ENCODE measurements around the gene CRISP1. TPM values are rescaled to one million over a fixed set of nuclear protein-coding genes. Genes with fewer than 3 reads are reported as not detected.

The CRISP1 gene
- total and polyA plus RNA-seq, 2 donors (not counting 3 experiments of a cell fraction or from before 2014, with no cell fraction given): not detected

- CTCF ChIA-PET: no interaction called here
Observed at GRCh38 chr6:49890988-49891387, 24.7 kb upstream of the CRISP1 start.

More at GRCh38 chr6:49890988-49891387, 24.7 kb upstream of the CRISP1 start:
- Histone ChIP-seq H3K79me2 (ENCODE audit: control insufficient read depth, insufficient read depth, low read length) (no peaks in the 10 kb centered on the region), H2AFZ (ENCODE audit: low read depth, low read length) (no peak overlapping the region), H3K27ac (ENCODE audit: insufficient read depth, low read depth, low read length) (no peak overlapping the region), H3K4me2 (ENCODE audit: insufficient read depth, low read length) (no peak overlapping the region), H4K20me1 (replicated peaks; ENCODE audit: control insufficient read depth, extremely low read depth, insufficient read depth, low read length) (no peaks in the 10 kb centered on the region), H3K4me1 (ENCODE audit: control insufficient read depth, extremely low read depth, insufficient read depth, low read length) (no peaks in the 10 kb centered on the region), H3K9ac (replicated peaks; ENCODE audit: extremely low read depth, insufficient read depth, low read length) (no peak overlapping the region), H3K36me3 (ENCODE audit: control insufficient read depth in 2 of 2, extremely low read depth in 1 of 2, insufficient read depth in 2 of 2, low read length in 2 of 2) (no peaks in the 10 kb centered on the region), H3K4me3 (replicated peaks in 1 of 3; ENCODE audit: insufficient read depth in 1 of 3, low read depth in 1 of 3, low read length in 3 of 3) (no peak overlapping the region), H3K27me3 (ENCODE audit: control insufficient read depth in 2 of 2, insufficient read depth in 2 of 2, low read length in 2 of 2) (no peaks in the 10 kb centered on the region), H3K9me3 (replicated peaks; ENCODE audit: control insufficient read depth, insufficient read depth, low read length) (no peaks in the 10 kb centered on the region), H3K9me1 (replicated peaks; ENCODE audit: control insufficient read depth, extremely low read depth, insufficient read depth, low read length) (no peaks in the 10 kb centered on the region)
- POLR2A ChIA-PET: no interaction called here
- DNase-seq (ENCODE audit: low read depth, low spot score): no peak
- BruUV-seq (replicated peaks): no TSS peak
- TF ChIP-seq MAX (IDR thresholded peaks at IDR 0.05; ENCODE audit: insufficient read depth, insufficient read length) (no peak), FOS (IDR thresholded peaks at IDR 0.05; ENCODE audit: borderline replicate concordance, insufficient read depth, low read length) (no peak), POLR2AphosphoS5 (IDR thresholded peaks at IDR 0.05; ENCODE audit: insufficient read depth, low read depth, low read length) (no peak), MYC (IDR thresholded peaks at IDR 0.05; ENCODE audit: low read depth, low read length) (no peak), GATA2 (IDR thresholded peaks at IDR 0.05; ENCODE audit: insufficient read depth, insufficient read length, low read depth, low read length) (no peak), EZH2 (IDR thresholded peaks at IDR 0.05; ENCODE audit: borderline replicate concordance, low read depth, low read length, severe bottlenecking) (no peak), POLR2A (IDR thresholded peaks at IDR 0.05; ENCODE audit: low read depth, low read length) (no peak), JUN (IDR thresholded peaks at IDR 0.05; ENCODE audit: borderline replicate concordance, insufficient read depth, insufficient read length, low read depth) (no peak)
- TF ChIP-seq, protein P1, sequence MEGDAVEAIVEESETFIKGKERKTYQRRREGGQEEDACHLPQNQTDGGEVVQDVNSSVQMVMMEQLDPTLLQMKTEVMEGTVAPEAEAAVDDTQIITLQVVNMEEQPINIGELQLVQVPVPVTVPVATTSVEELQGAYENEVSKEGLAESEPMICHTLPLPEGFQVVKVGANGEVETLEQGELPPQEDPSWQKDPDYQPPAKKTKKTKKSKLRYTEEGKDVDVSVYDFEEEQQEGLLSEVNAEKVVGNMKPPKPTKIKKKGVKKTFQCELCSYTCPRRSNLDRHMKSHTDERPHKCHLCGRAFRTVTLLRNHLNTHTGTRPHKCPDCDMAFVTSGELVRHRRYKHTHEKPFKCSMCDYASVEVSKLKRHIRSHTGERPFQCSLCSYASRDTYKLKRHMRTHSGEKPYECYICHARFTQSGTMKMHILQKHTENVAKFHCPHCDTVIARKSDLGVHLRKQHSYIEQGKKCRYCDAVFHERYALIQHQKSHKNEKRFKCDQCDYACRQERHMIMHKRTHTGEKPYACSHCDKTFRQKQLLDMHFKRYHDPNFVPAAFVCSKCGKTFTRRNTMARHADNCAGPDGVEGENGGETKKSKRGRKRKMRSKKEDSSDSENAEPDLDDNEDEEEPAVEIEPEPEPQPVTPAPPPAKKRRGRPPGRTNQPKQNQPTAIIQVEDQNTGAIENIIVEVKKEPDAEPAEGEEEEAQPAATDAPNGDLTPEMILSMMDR (IDR thresholded peaks at IDR 0.05; ENCODE audit: extremely low read depth in 1 of 2, insufficient read depth in 1 of 2, low read depth in 1 of 2, low read length in 2 of 2): no peak
- intact Hi-C loops (cut with micrococcal nuclease) (no loop called here), dilution Hi-C loops (cut with MboI; ENCODE audit: extremely low pct_ligation_motif_present, low sequenced_read_pairs) (no loop called here)
- FAIRE-seq: no peak

All from endothelial cell of umbilical vein (primary cell).